Measurements from ENCODE around the gene ZNF827. TPM values are rescaled to one million over a fixed set of nuclear protein-coding genes. Genes with fewer than 3 reads are reported as not detected.

Gene ZNF827
- total RNA-seq, 1 donor: 10.7 TPM

DNA sequence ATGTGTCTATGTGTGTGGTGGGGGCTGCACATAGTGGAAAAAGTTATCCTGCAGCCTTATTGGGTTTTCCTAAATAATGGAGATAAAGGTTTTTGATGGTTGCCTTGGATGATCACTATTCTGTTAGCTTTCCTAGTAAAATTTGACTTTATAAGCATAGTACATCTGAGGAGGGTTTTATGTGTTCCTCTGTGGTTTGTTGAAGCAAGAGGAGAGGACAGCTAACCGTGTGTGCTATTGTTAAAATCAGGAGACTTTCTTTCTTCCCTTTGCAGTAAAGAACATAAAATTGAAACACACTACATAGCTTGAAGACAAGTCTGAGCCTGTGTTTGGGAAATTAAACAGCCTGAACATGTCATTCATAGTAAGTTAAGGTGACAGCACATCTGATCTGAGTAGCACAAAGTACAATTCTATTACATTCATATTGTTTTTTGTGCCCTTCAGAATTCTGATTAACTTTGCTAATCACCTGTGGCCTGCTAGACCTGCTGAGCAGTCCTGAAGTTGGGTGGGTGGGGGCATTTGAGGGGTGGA is 221.9 kb downstream of the ZNF827 start:
- no peak for DNase-seq (ENCODE audit: low read depth)
- H3K4me3 ChIP-seq (ENCODE audit: low read depth, low read length): no peak overlapping the region
- no peak for TF ChIP-seq CTCF (IDR thresholded peaks at IDR 0.05; ENCODE audit: insufficient read depth, low read length)

DNA sequence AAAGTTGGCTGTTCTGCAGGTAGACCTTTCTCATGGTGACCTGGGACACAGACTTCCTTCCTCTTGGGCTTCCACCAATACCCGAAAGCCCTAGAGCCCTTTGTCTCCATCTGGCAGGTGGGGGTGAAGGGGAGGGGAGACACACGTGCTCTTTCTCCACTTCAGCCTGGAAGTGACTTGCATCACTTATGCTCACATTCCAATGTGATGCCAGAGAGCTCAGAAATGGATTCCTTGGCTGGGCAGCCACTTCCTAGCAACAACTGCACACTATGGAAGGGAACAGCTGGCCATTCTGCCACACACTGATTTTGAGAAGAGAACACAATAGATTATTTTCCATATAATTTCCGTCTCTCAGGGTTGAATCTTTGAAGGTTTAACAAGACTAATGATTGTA is 222.4 kb downstream of the ZNF827 start:
- H3K4me3 ChIP-seq (ENCODE audit: low read depth, low read length): no peak overlapping the region
- DNase-seq (ENCODE audit: low read depth): peak; percentile 48
- TF ChIP-seq CTCF (IDR thresholded peaks at IDR 0.05; ENCODE audit: insufficient read depth, low read length): no peak

GRCh38 chr4:145709843-145710242 is 228.8 kb downstream of the ZNF827 start:
- no peak for TF ChIP-seq CTCF (IDR thresholded peaks at IDR 0.05; ENCODE audit: insufficient read depth, low read length)
- no peak overlapping the region for H3K4me3 ChIP-seq (ENCODE audit: low read depth, low read length)
- peak; percentile 88 for DNase-seq (ENCODE audit: low read depth)

DNA sequence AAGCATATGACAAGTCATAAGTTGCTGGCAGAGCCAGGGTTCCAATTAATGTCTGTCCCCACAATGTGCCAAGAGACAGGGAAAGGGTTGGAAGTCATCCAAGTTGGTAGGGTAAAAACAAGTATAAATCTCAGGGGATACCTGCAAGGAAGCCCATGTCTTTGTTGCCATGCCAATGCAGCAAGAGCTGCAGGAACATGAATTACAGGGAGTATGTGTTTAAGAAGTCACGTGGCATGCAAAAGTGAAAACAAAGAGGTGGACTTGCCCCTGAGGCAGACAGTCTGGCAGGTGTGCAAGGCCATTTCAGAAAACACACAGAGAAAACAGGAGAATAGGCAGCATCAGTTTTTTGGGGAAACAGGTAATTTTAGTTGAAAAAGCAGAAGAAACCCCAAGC is 229.3 kb downstream of the ZNF827 start:
- TF ChIP-seq CTCF (IDR thresholded peaks at IDR 0.05; ENCODE audit: insufficient read depth, low read length): no peak
- no peak for DNase-seq (ENCODE audit: low read depth)
- no peak overlapping the region for H3K4me3 ChIP-seq (ENCODE audit: low read depth, low read length)

Small RNA genes lying within 50 kb of the gene (small RNA-seq; reads per million reads assigned to genes)
- gene RF00019: not detected

Other genes starting within 250 kb of the ZNF827 start
- 26.2 and 32.2 TPM in 2 replicates for gene LSM6, start 236.9 kb upstream of the ZNF827 start, total RNA-seq (ENCODE audit: low replicate concordance)

All from fibroblast of the aortic adventitia (primary cell).